ENCODE data around the gene TRIO. TPM values are rescaled to one million over a fixed set of nuclear protein-coding genes. Genes with fewer than 3 reads are reported as not detected.
A peak's percentile ranks its signal among the peaks of the same experiment; 100 is the strongest.
"Not testable (repeated sequence)": the region's sequence is repeated elsewhere in the genome, so short reads cannot be mapped to it uniquely, and the experiment has no call there.

The TRIO gene
- total and polyA plus RNA-seq, 3 experiments from 2014 or later: 0.89 to 4.4 (median 4.2) TPM

GRCh38 chr5:14534773-14535172 lies 391.6 kb downstream of the TRIO start:
- H3K27me3 Mint-ChIP-seq: peaks cover 0 to 4% of the 10 kb centered on the region in 2 donors
- H3K4me1 ChIP-seq (ENCODE audit: insufficient read depth, low read length): no peaks in the 10 kb centered on the region
- H3K36me3 Mint-ChIP-seq: peaks cover 0 to 4% (median 0%) of the 10 kb centered on the region in 3 donors
- H3K36me3 ChIP-seq (ENCODE audit: insufficient read depth, low read length): no peaks in the 10 kb centered on the region
- no peaks in the 10 kb centered on the region for H3K9me3 ChIP-seq (ENCODE audit: low read length)
- peaks cover 0 to 6% (median 4%) of the 10 kb centered on the region in 5 donors for H3K9me3 Mint-ChIP-seq
- DNase-seq: no peak
- no peak overlapping the region for H3K4me3 Mint-ChIP-seq
- H3K27me3 ChIP-seq (ENCODE audit: insufficient read depth, low read length, poor library complexity, severe bottlenecking): no peaks in the 10 kb centered on the region
- ChIA-PET CTCF (no interaction called here), POLR2A (no interaction called here)
- no peak overlapping the region for H3K4me3 ChIP-seq (ENCODE audit: low read length)
- H3K27ac ChIP-seq (ENCODE audit: low read depth, low read length): no peak overlapping the region
- H3K4me1 Mint-ChIP-seq: no peaks in the 10 kb centered on the region
- peak overlapping the region in 1 of 8 donors; percentile 5 for H3K27ac Mint-ChIP-seq

GRCh38 chr5:14545308-14545707 lies 402.2 kb downstream of the TRIO start:
- CTCF ChIA-PET: interaction anchor here (0.8 kb wide), 1 partner anchor 103 kb away, joined by 3 read pairs; no protein-coding TSS in a partner anchor
- peaks cover 0 to 28% (median 1%) of the 10 kb centered on the region in 3 donors for H3K36me3 Mint-ChIP-seq

GRCh38 chr5:14545862-14546261 lies 402.7 kb downstream of the TRIO start:
- Mint-ChIP-seq H3K36me3 (peaks cover 0 to 22% (median 1%) of the 10 kb centered on the region in 3 donors), H3K9me3 (peaks cover 11 to 15% (median 12%) of the 10 kb centered on the region in 5 donors), H3K27ac (no peak overlapping the region), H3K4me3 (no peak overlapping the region), H3K27me3 (peaks cover 3 to 17% of the 10 kb centered on the region in 2 donors), H3K4me1 (peaks cover 3 to 7% (median 7%) of the 10 kb centered on the region in 3 donors)
- Histone ChIP-seq H3K27me3 (ENCODE audit: insufficient read depth, low read length, poor library complexity, severe bottlenecking) (no peaks in the 10 kb centered on the region), H3K36me3 (ENCODE audit: insufficient read depth, low read length) (no peaks in the 10 kb centered on the region), H3K27ac (ENCODE audit: low read depth, low read length) (no peak overlapping the region), H3K9me3 (ENCODE audit: low read length) (no peaks in the 10 kb centered on the region), H3K4me1 (ENCODE audit: insufficient read depth, low read length) (no peaks in the 10 kb centered on the region), H3K4me3 (ENCODE audit: low read length) (no peak overlapping the region)
- POLR2A ChIA-PET: no interaction called here
- no peak for DNase-seq
- CTCF ChIA-PET: no interaction called here

More at GRCh38 chr5:14545308-14545707, 402.2 kb downstream of the TRIO start:
- Histone ChIP-seq H3K36me3 (ENCODE audit: insufficient read depth, low read length) (no peaks in the 10 kb centered on the region), H3K4me3 (ENCODE audit: low read length) (no peak overlapping the region), H3K4me1 (ENCODE audit: insufficient read depth, low read length) (no peaks in the 10 kb centered on the region), H3K27me3 (ENCODE audit: insufficient read depth, low read length, poor library complexity, severe bottlenecking) (no peaks in the 10 kb centered on the region), H3K9me3 (ENCODE audit: low read length) (no peaks in the 10 kb centered on the region), H3K27ac (ENCODE audit: low read depth, low read length) (no peak overlapping the region)
- Mint-ChIP-seq H3K27me3 (peaks cover 3 to 17% of the 10 kb centered on the region in 2 donors), H3K27ac (no peak overlapping the region), H3K9me3 (peaks cover 12 to 21% (median 15%) of the 10 kb centered on the region in 5 donors), H3K4me3 (no peak overlapping the region), H3K4me1 (peaks cover 3 to 7% (median 7%) of the 10 kb centered on the region in 3 donors)
- POLR2A ChIA-PET: no interaction called here
- no peak for DNase-seq

- peaks cover 3 to 7% (median 7%) of the 10 kb centered on the region in 3 donors for H3K4me1 Mint-ChIP-seq
- Histone ChIP-seq H3K4me1 (ENCODE audit: insufficient read depth, low read length) (no peaks in the 10 kb centered on the region), H3K9me3 (ENCODE audit: low read length) (no peaks in the 10 kb centered on the region), H3K36me3 (ENCODE audit: insufficient read depth, low read length) (no peaks in the 10 kb centered on the region), H3K4me3 (ENCODE audit: low read length) (no peak overlapping the region), H3K27me3 (ENCODE audit: insufficient read depth, low read length, poor library complexity, severe bottlenecking) (no peaks in the 10 kb centered on the region), H3K27ac (ENCODE audit: low read depth, low read length) (no peak overlapping the region)
- POLR2A ChIA-PET: no interaction called here
- peaks cover 0 to 4% (median 0%) of the 10 kb centered on the region in 5 donors for H3K9me3 Mint-ChIP-seq
- no peak overlapping the region for H3K27ac Mint-ChIP-seq
- DNase-seq: no peak
- no peak overlapping the region for H3K4me3 Mint-ChIP-seq
- H3K27me3 Mint-ChIP-seq: peaks cover 6 to 25% of the 10 kb centered on the region in 2 donors
- CTCF ChIA-PET: no interaction called here
- H3K36me3 Mint-ChIP-seq: peaks cover 0 to 11% (median 0%) of the 10 kb centered on the region in 3 donors
Measured at GRCh38 chr5:14547666-14548065, 404.5 kb downstream of the TRIO start.

GRCh38 chr5:14551211-14551610 lies 408.1 kb downstream of the TRIO start:
- no peak overlapping the region for H3K4me3 ChIP-seq (ENCODE audit: low read length)
- H3K27me3 Mint-ChIP-seq: peaks cover 7 to 30% of the 10 kb centered on the region in 2 donors
- H3K4me1 ChIP-seq (ENCODE audit: insufficient read depth, low read length): no peaks in the 10 kb centered on the region
- H3K9me3 Mint-ChIP-seq: peaks cover 0 to 4% (median 0%) of the 10 kb centered on the region in 5 donors
- no peaks in the 10 kb centered on the region for H3K9me3 ChIP-seq (ENCODE audit: low read length)
- H3K4me1 Mint-ChIP-seq: peaks cover 3 to 7% (median 7%) of the 10 kb centered on the region in 3 donors
- peaks cover 0 to 8% (median 0%) of the 10 kb centered on the region in 3 donors for H3K36me3 Mint-ChIP-seq
- DNase-seq: no peak
- no peaks in the 10 kb centered on the region for H3K36me3 ChIP-seq (ENCODE audit: insufficient read depth, low read length)
- H3K27ac ChIP-seq (ENCODE audit: low read depth, low read length): no peak overlapping the region
- no peak overlapping the region for H3K27ac Mint-ChIP-seq
- ChIA-PET CTCF (no interaction called here), POLR2A (no interaction called here)
- H3K27me3 ChIP-seq (ENCODE audit: insufficient read depth, low read length, poor library complexity, severe bottlenecking): no peaks in the 10 kb centered on the region
- H3K4me3 Mint-ChIP-seq: no peak overlapping the region

- POLR2A ChIA-PET: no interaction called here
Measured at GRCh38 chr5:14552017-14552416, 408.9 kb downstream of the TRIO start.

GRCh38 chr5:14554288-14554687 lies 411.1 kb downstream of the TRIO start:
- H3K4me1 ChIP-seq (ENCODE audit: insufficient read depth, low read length); POLR2A ChIA-PET; CTCF ChIA-PET: not testable (repeated sequence)

More at GRCh38 chr5:14552017-14552416, 408.9 kb downstream of the TRIO start:
- Mint-ChIP-seq H3K4me3 (no peak overlapping the region), H3K36me3 (peaks cover 0 to 8% (median 0%) of the 10 kb centered on the region in 3 donors), H3K27ac (no peak overlapping the region), H3K27me3 (peaks cover 7 to 26% of the 10 kb centered on the region in 2 donors), H3K4me1 (peaks cover 3 to 7% (median 7%) of the 10 kb centered on the region in 3 donors), H3K9me3 (peaks cover 0 to 4% (median 0%) of the 10 kb centered on the region in 5 donors)
- no peaks in the 10 kb centered on the region for H3K27me3 ChIP-seq (ENCODE audit: insufficient read depth, low read length, poor library complexity, severe bottlenecking)
- H3K4me1 ChIP-seq (ENCODE audit: insufficient read depth, low read length): no peaks in the 10 kb centered on the region
- no peak for DNase-seq
- H3K27ac ChIP-seq (ENCODE audit: low read depth, low read length): no peak overlapping the region
- H3K36me3 ChIP-seq (ENCODE audit: insufficient read depth, low read length): no peaks in the 10 kb centered on the region
- H3K4me3 ChIP-seq (ENCODE audit: low read length): no peak overlapping the region
- no peaks in the 10 kb centered on the region for H3K9me3 ChIP-seq (ENCODE audit: low read length)
- CTCF ChIA-PET: no interaction called here

GRCh38 chr5:14556015-14556414 lies 412.9 kb downstream of the TRIO start:
- peaks cover 0 to 4% (median 0%) of the 10 kb centered on the region in 3 donors for H3K36me3 Mint-ChIP-seq
- CTCF ChIA-PET: no interaction called here

More at GRCh38 chr5:14554288-14554687, 411.1 kb downstream of the TRIO start:
- H3K4me3 Mint-ChIP-seq; H3K27ac Mint-ChIP-seq; H3K36me3 ChIP-seq (ENCODE audit: insufficient read depth, low read length); H3K36me3 Mint-ChIP-seq; H3K9me3 ChIP-seq (ENCODE audit: low read length); H3K27ac ChIP-seq (ENCODE audit: low read depth, low read length); H3K9me3 Mint-ChIP-seq; H3K4me1 Mint-ChIP-seq; H3K4me3 ChIP-seq (ENCODE audit: low read length); DNase-seq; H3K27me3 ChIP-seq (ENCODE audit: insufficient read depth, low read length, poor library complexity, severe bottlenecking): not testable (repeated sequence)
- peaks cover 7 to 26% of the 10 kb centered on the region in 2 donors for H3K27me3 Mint-ChIP-seq

More at GRCh38 chr5:14556015-14556414, 412.9 kb downstream of the TRIO start:
- H3K4me3 Mint-ChIP-seq: no peak overlapping the region
- peaks cover 14 to 19% (median 15%) of the 10 kb centered on the region in 3 donors for H3K4me1 Mint-ChIP-seq
- H3K4me1 ChIP-seq (ENCODE audit: insufficient read depth, low read length): peaks cover 18% of the 10 kb centered on the region
- H3K27me3 ChIP-seq (ENCODE audit: insufficient read depth, low read length, poor library complexity, severe bottlenecking): no peaks in the 10 kb centered on the region
- no peak overlapping the region for H3K27ac ChIP-seq (ENCODE audit: low read depth, low read length)
- POLR2A ChIA-PET: no interaction called here
- no peak overlapping the region for H3K4me3 ChIP-seq (ENCODE audit: low read length)
- H3K9me3 ChIP-seq (ENCODE audit: low read length): no peaks in the 10 kb centered on the region
- H3K9me3 Mint-ChIP-seq: peaks cover 0 to 4% (median 0%) of the 10 kb centered on the region in 5 donors
- H3K27me3 Mint-ChIP-seq: peaks cover 7 to 26% of the 10 kb centered on the region in 2 donors
- no peak overlapping the region for H3K27ac Mint-ChIP-seq
- no peak for DNase-seq
- no peaks in the 10 kb centered on the region for H3K36me3 ChIP-seq (ENCODE audit: insufficient read depth, low read length)

All from CD8-positive, alpha-beta memory T cell (primary cell).